PC-3 (cell line): Measurements from ENCODE around the gene HDAC8. TPM values are rescaled to one million over a fixed set of nuclear protein-coding genes. Genes with fewer than 3 reads are reported as not detected.

Experiments
- ATAC-seq: fragments of 200-7000 bp; cut with Tn5 transposase; 2 replicates; pipeline ENCODE4 v1.9.1; 2020; ENCODE audit warnings: mild to moderate bottlenecking, moderate library complexity
- BruUV-seq: library from RNA; stranded (reverse); fragments of 400-500 nt; replicated peaks from 2 replicates; lab custom pipeline; 2021; lab: Mats Ljungman, UMichigan
- CTCF ChIA-PET: fragments of 300-600 bp; sonication (Branson Sonifier 250); formaldehyde crosslinking; loops from one replicate; lab custom pipeline; 2022; ENCODE audit warnings: antibody characterized with exemption; lab: Charles Lee
- POLR2A ChIA-PET: fragments of 300-600 bp; sonication (Branson Sonifier 250); formaldehyde crosslinking; loops from one replicate; lab custom pipeline; 2022; ENCODE audit warnings: antibody characterized with exemption; ENCODE audit not compliant: unreplicated experiment; lab: Charles Lee
- DNase-seq: peaks from one replicate; pipeline ENCODE4 v3.0.0-alpha.2; 2015
- H2AFZ ChIP-seq: fragments of 300-600 bp; sonication (generic); 2 replicates; pipeline ENCODE4 v1.6.0; 2016; ENCODE audit warnings: antibody characterized with exemption, low read length
- H3F3A ChIP-seq: fragments of 300-600 bp; sonication (generic); one replicate; pipeline ENCODE4 v1.6.0; 2017; ENCODE audit warnings: antibody characterized with exemption, low read length, control low read depth, mild to moderate bottlenecking; ENCODE audit not compliant: unreplicated experiment
- H3K27ac ChIP-seq: fragments of 300-600 bp; sonication (generic); 2 replicates; pipeline ENCODE4 v1.5.1; 2016; ENCODE audit warnings: mild to moderate bottlenecking, low read length
- H3K27me3 ChIP-seq: fragments of 300-600 bp; sonication (generic); 2 replicates; pipeline ENCODE4 v1.6.1; 2016; ENCODE audit warnings: low read length, mixed read lengths
- H3K36me3 ChIP-seq: fragments of 300-600 bp; sonication (generic); 2 replicates; pipeline ENCODE4 v1.6.1; 2016; ENCODE audit warnings: low read depth, mixed run types, low read length, mixed read lengths
- H3K4me1 ChIP-seq: fragments of 300-600 bp; sonication (generic); 2 replicates; pipeline ENCODE4 v1.5.1; 2016; ENCODE audit warnings: low read length; ENCODE audit not compliant: insufficient read depth
- H3K4me2 ChIP-seq: fragments of 300-600 bp; sonication (generic); 2 replicates; pipeline ENCODE4 v1.6.0; 2016; ENCODE audit warnings: low read length
- H3K4me3 ChIP-seq: fragments of 300-600 bp; sonication (generic); 2 replicates; pipeline ENCODE4 v1.5.1; 2016; ENCODE audit warnings: mild to moderate bottlenecking, low read length, mixed read lengths
- H3K79me2 ChIP-seq: fragments of 300-600 bp; sonication (generic); 2 replicates; pipeline ENCODE4 v1.6.1; 2017; ENCODE audit warnings: low read length, mixed read lengths
- H3K9ac ChIP-seq: fragments of 300-600 bp; sonication (generic); 2 replicates; pipeline ENCODE4 v1.6.0; 2016; ENCODE audit warnings: mild to moderate bottlenecking, low read length
- H3K9me2 ChIP-seq: fragments of 300-600 bp; sonication (generic); replicated peaks from 2 replicates; pipeline ENCODE4 v1.6.1; 2016; ENCODE audit warnings: mixed run types, low read length, mixed read lengths
- H3K9me3 ChIP-seq: fragments of 300-600 bp; sonication (generic); 2 replicates; pipeline ENCODE4 v1.6.1; 2016; ENCODE audit warnings: low read length, mixed read lengths
- H4K20me1 ChIP-seq: fragments of 300-600 bp; sonication (generic); 2 replicates; pipeline ENCODE4 v1.6.1; 2016; ENCODE audit warnings: low read length, mixed read lengths
- CTCF ChIP-seq: fragments of 300-600 bp; sonication (generic); conservative IDR thresholded peaks from 2 replicates; pipeline ENCODE4 v1.5.1; 2017; ENCODE audit warnings: antibody characterized with exemption, low read depth, mild to moderate bottlenecking, low read length
- EZH2 ChIP-seq: fragments of 300-600 bp; sonication (generic); IDR thresholded peaks from one replicate; pipeline ENCODE4 v1.6.1; 2017; ENCODE audit warnings: antibody characterized with exemption, mild to moderate bottlenecking, low read length; ENCODE audit not compliant: unreplicated experiment
- EZH2phosphoT487 ChIP-seq: fragments of 300-600 bp; sonication (generic); IDR thresholded peaks from 2 replicates; pipeline ENCODE4 v1.6.1; 2018; ENCODE audit warnings: mild to moderate bottlenecking, antibody characterized with exemption, low read length, borderline replicate concordance
- intact Hi-C: fragments of 100-400 bp; cut with micrococcal nuclease; formaldehyde crosslinking; loops from 2 replicates; pipeline ENCODE4 v1.9.0; 2023
- total RNA-seq: library from RNA; depleted of rRNA; stranded (reverse); fragments of >200 nt; gene quantifications from 2 replicates; pipeline ENCODE4 v1.2.3, GENCODE V29; 2014

The HDAC8 gene
- total RNA-seq, 1 experiment from 2014 or later: 40.5 TPM

GRCh38 chrX:72351606-72352334, 220.9 kb downstream of the HDAC8 start:
- no peak overlapping the region for H2AFZ ChIP-seq
- H4K20me1 ChIP-seq: no peaks in the 10 kb centered on the region
- ATAC-seq (no peak), DNase-seq (no peak)
- H3K4me3 ChIP-seq: no peak overlapping the region
- no peaks in the 10 kb centered on the region for H3K9me2 ChIP-seq
- intact Hi-C loops: no loop called here
- no TSS peak for BruUV-seq
- no peaks in the 10 kb centered on the region; the same call in 1 of the 2 replicates for H3K36me3 ChIP-seq
- H3K27me3 ChIP-seq: no peaks in the 10 kb centered on the region
- H3K4me2 ChIP-seq: no peak overlapping the region
- H3K9ac ChIP-seq: no peak overlapping the region
- POLR2A ChIA-PET: no interaction called here
- H3K27ac ChIP-seq: no peak overlapping the region
- no peaks in the 10 kb centered on the region for H3K4me1 ChIP-seq
- no peaks in the 10 kb centered on the region for H3K9me3 ChIP-seq
- CTCF ChIA-PET: no interaction called here
- no peaks in the 10 kb centered on the region for H3F3A ChIP-seq
- H3K79me2 ChIP-seq: no peaks in the 10 kb centered on the region
- TF ChIP-seq EZH2 (no peak), EZH2phosphoT487 (no peak), CTCF (no peak)

- ATAC-seq (no peak), DNase-seq (no peak)
- no peaks in the 10 kb centered on the region for H3K9me3 ChIP-seq
- no peaks in the 10 kb centered on the region; the same call in 1 of the 2 replicates for H3K36me3 ChIP-seq
- intact Hi-C loops: no loop called here
- no TSS peak for BruUV-seq
- H3K27ac ChIP-seq: no peak overlapping the region
- no peaks in the 10 kb centered on the region for H3K9me2 ChIP-seq
- no peak overlapping the region for H2AFZ ChIP-seq
- H3K9ac ChIP-seq: no peak overlapping the region
- no peaks in the 10 kb centered on the region for H3F3A ChIP-seq
- H3K79me2 ChIP-seq: no peaks in the 10 kb centered on the region
- no peak overlapping the region for H3K4me3 ChIP-seq
- no peak overlapping the region for H3K4me2 ChIP-seq
- ChIA-PET CTCF (no interaction called here), POLR2A (no interaction called here)
- no peaks in the 10 kb centered on the region for H4K20me1 ChIP-seq
- H3K27me3 ChIP-seq: no peaks in the 10 kb centered on the region
- no peak for TF ChIP-seq CTCF
- TF ChIP-seq EZH2: no peak
- TF ChIP-seq EZH2phosphoT487: no peak
- no peaks in the 10 kb centered on the region for H3K4me1 ChIP-seq
Measured at GRCh38 chrX:72349190-72349589, 223.5 kb downstream of the HDAC8 start.
